ENCODE measurements around the gene DNAJC5.

Gene DNAJC5

GRCh38 chr20:63941282-63942081 lies 46.6 kb downstream of the DNAJC5 start:
- DNase-seq (ENCODE audit: low read depth) = no peak

GRCh38 chr20:63942250-63942951 lies 47.5 kb downstream of the DNAJC5 start:
- TF ChIP-seq CTCF (IDR thresholded peaks at IDR 0.05; ENCODE audit: control insufficient read depth, insufficient read depth, low read depth, low read length, missing control alignments) = no peak
- no peak for DNase-seq (ENCODE audit: low read depth)
- H3K4me3 ChIP-seq (ENCODE audit: control insufficient read depth, low read depth, low read length) = no peak overlapping the region

More at GRCh38 chr20:63941282-63942081, 46.6 kb downstream of the DNAJC5 start:
- no peak overlapping the region for H3K4me3 ChIP-seq (ENCODE audit: control insufficient read depth, low read depth, low read length)
- no peak for TF ChIP-seq CTCF (IDR thresholded peaks at IDR 0.05; ENCODE audit: control insufficient read depth, insufficient read depth, low read depth, low read length, missing control alignments)

- no peak overlapping the region for H3K4me3 ChIP-seq (ENCODE audit: control insufficient read depth, low read depth, low read length)
- no peak for DNase-seq (ENCODE audit: low read depth)
- TF ChIP-seq CTCF (IDR thresholded peaks at IDR 0.05; ENCODE audit: control insufficient read depth, insufficient read depth, low read depth, low read length, missing control alignments) = no peak
Measured at GRCh38 chr20:63942969-63943807, 48.3 kb downstream of the DNAJC5 start.

- no peak for TF ChIP-seq CTCF (IDR thresholded peaks at IDR 0.05; ENCODE audit: control insufficient read depth, insufficient read depth, low read depth, low read length, missing control alignments)
- no peak for DNase-seq (ENCODE audit: low read depth)
- no peak overlapping the region for H3K4me3 ChIP-seq (ENCODE audit: control insufficient read depth, low read depth, low read length)
Measured at GRCh38 chr20:63943808-63944077, 48.8 kb downstream of the DNAJC5 start.

- no peak overlapping the region for H3K4me3 ChIP-seq (ENCODE audit: control insufficient read depth, low read depth, low read length)
- TF ChIP-seq CTCF (IDR thresholded peaks at IDR 0.05; ENCODE audit: control insufficient read depth, insufficient read depth, low read depth, low read length, missing control alignments) = no peak
- DNase-seq (ENCODE audit: low read depth) = no peak
Measured at GRCh38 chr20:63944078-63944941, 49.4 kb downstream of the DNAJC5 start.
